B cell (primary cell): ENCODE measurements around the gene B3GNT9. TPM values are rescaled to one million over a fixed set of nuclear protein-coding genes. Genes with fewer than 3 reads are reported as not detected.
A peak's percentile ranks its signal among the peaks of the same experiment; 100 is the strongest.

Experiments
- ATAC-seq: fragments of 200-7000 bp; cut with Tn5 transposase; one replicate; pipeline ENCODE4 v1.10.0; 2021; ENCODE audit warnings: low read depth, mild to moderate bottlenecking, moderate number of reproducible peaks, moderate library complexity
- CTCF ChIA-PET: fragments of 350-600 bp; sonication (Branson Sonifier 250); formaldehyde crosslinking; loops from one replicate; lab custom pipeline; 2021; ENCODE audit warnings: antibody characterized with exemption, inconsistent platforms; lab: Charles Lee
- POLR2A ChIA-PET: fragments of 350-600 bp; sonication (Branson Sonifier 250); formaldehyde crosslinking; loops from one replicate; lab custom pipeline; 2021; ENCODE audit warnings: antibody characterized with exemption; lab: Charles Lee
- DNase-seq: peaks from one replicate; pipeline ENCODE4 v3.0.0; 2013
- H2AFZ ChIP-seq: 2 replicates; pipeline ENCODE4 v1.6.1; 2012; ENCODE audit warnings: mild to moderate bottlenecking, low read depth, low read length; ENCODE audit not compliant: insufficient read depth, poor library complexity, severe bottlenecking
- H3K27ac ChIP-seq, 2 donors: 1 replicate in 1 of 2; 2 replicates in 1 of 2; pipeline ENCODE4 v1.5.1; 2012 to 2013; ENCODE audit warnings: low read length in 2 of 2, mild to moderate bottlenecking in 2 of 2, moderate library complexity in 1 of 2
- H3K27me3 ChIP-seq, 4 experiments: fragments of 200-600 bp in 1 of 4; sonication (generic) in 1 of 4; replicated peaks in 1 of 4; 1 replicate in 2 of 4; 2 replicates in 2 of 4; pipeline versions ENCODE4 v1.6.1 to v1.7.0; 2013 to 2016; ENCODE audit warnings: low read length in 3 of 4, mild to moderate bottlenecking in 2 of 4, mixed read lengths in 1 of 4, moderate library complexity in 1 of 4; ENCODE audit not compliant: insufficient read depth in 4 of 4, control insufficient read depth in 3 of 4; ENCODE audit errors: control extremely low read depth in 1 of 4
- H3K36me3 ChIP-seq, 2 experiments: replicated peaks in 1 of 2; 1 replicate in 1 of 2; 2 replicates in 1 of 2; pipeline versions ENCODE4 v1.6.1 to v1.7.1; 2013; ENCODE audit warnings: low read length in 1 of 2; ENCODE audit not compliant: insufficient read depth in 2 of 2, control insufficient read depth in 1 of 2; ENCODE audit errors: control extremely low read depth in 1 of 2, extremely low read depth in 1 of 2
- H3K4me1 ChIP-seq, 2 donors: fragments of 200-600 bp in 1 of 2; sonication (generic) in 1 of 2; 1 replicate in 1 of 2; 2 replicates in 1 of 2; pipeline versions ENCODE4 v1.5.1 to v1.6.1; 2013 to 2017; ENCODE audit warnings: low read length in 2 of 2; ENCODE audit not compliant: control insufficient read depth in 2 of 2, insufficient read depth in 2 of 2
- H3K4me2 ChIP-seq: replicated peaks from 2 replicates; pipeline ENCODE3; 2012; ENCODE audit warnings: mild to moderate bottlenecking, low read depth, low read length; ENCODE audit not compliant: poor library complexity, severe bottlenecking
- H3K4me3 ChIP-seq, 5 experiments: fragments of 200-600 bp in 1 of 5; sonication (generic) in 1 of 5; 1 replicate in 3 of 5; 2 replicates in 2 of 5; pipeline versions ENCODE4 v1.5.1 to v1.7.0; 2011 to 2016; ENCODE audit warnings: low read length in 4 of 5, mild to moderate bottlenecking in 4 of 5, low read depth in 2 of 5, control low read depth in 1 of 5, moderate library complexity in 1 of 5; ENCODE audit not compliant: insufficient read depth in 1 of 5; ENCODE audit errors: control extremely low read depth in 1 of 5, extremely low read depth in 1 of 5
- H3K79me2 ChIP-seq: fragments of 200-600 bp; sonication (generic); one replicate; pipeline ENCODE4 v1.6.0; 2016; ENCODE audit warnings: low read length; ENCODE audit not compliant: control insufficient read depth, insufficient read depth
- H3K9ac ChIP-seq: fragments of 200-600 bp; sonication (generic); 2 replicates; pipeline ENCODE4 v1.6.1; 2017; ENCODE audit warnings: mild to moderate bottlenecking, low read length, moderate library complexity
- H3K9me3 ChIP-seq, 3 donors: one replicate each; pipeline versions ENCODE4 v1.6.1 to v1.7.1; 2013; ENCODE audit warnings: low read length in 2 of 3; ENCODE audit not compliant: control insufficient read depth in 2 of 3, insufficient read depth in 1 of 3; ENCODE audit errors: control extremely low read depth in 1 of 3
- H4K20me1 ChIP-seq: 2 replicates; pipeline ENCODE4 v1.6.0; 2012; ENCODE audit warnings: mild to moderate bottlenecking, low read length; ENCODE audit not compliant: insufficient read depth, control insufficient read depth, poor library complexity, severe bottlenecking
- H3K27ac Mint-ChIP-seq: one replicate; pipeline ENCODE4 v1.8.0; 2021; ENCODE audit warnings: mixed read lengths
- H3K27me3 Mint-ChIP-seq: one replicate; pipeline ENCODE4 v1.8.0; 2021; ENCODE audit warnings: mixed read lengths
- H3K4me1 Mint-ChIP-seq: one replicate; pipeline ENCODE4 v1.8.0; 2021; ENCODE audit warnings: mixed read lengths
- H3K4me3 Mint-ChIP-seq: one replicate; pipeline ENCODE4 v1.8.0; 2021; ENCODE audit warnings: mixed read lengths
- H3K9me3 Mint-ChIP-seq: one replicate; pipeline ENCODE4 v1.8.0; 2022; ENCODE audit warnings: mixed read lengths; ENCODE audit not compliant: insufficient read depth
- CTCF ChIP-seq: fragments of 200-600 bp; IDR thresholded peaks from one replicate; pipeline ENCODE4 v1.8.0; 2022; ENCODE audit warnings: antibody characterized with exemption, mild to moderate bottlenecking
- EZH2 ChIP-seq: IDR thresholded peaks from 2 replicates; pipeline ENCODE4 v1.6.1; 2012; ENCODE audit warnings: borderline replicate concordance, low read depth, mild to moderate bottlenecking, moderate library complexity, low read length; ENCODE audit not compliant: insufficient read depth, poor library complexity, severe bottlenecking
- WGBS: methylation state at CpG from one replicate; pipeline ENCODE4 v1.1.5; 2013; ENCODE audit warnings: missing lambda C conversion rate; ENCODE audit not compliant: insufficient coverage; 5-methylcytosine and 5-hydroxymethylcytosine counted together
- intact Hi-C: fragments of 100-400 bp; cut with micrococcal nuclease; formaldehyde crosslinking; loops from one replicate; pipeline ENCODE4 v1.10.0; 2022
- polyA plus RNA-seq: library from polyadenylated mRNA; depleted of rRNA; stranded (reverse); fragments of >200 nt; gene quantifications from 2 replicates; pipeline ENCODE4 v1.2.3, GENCODE V29; 2012
- total RNA-seq, 2 donors: library from RNA; stranded (reverse); fragments of 120-200 nt in 1 of 2; gene quantifications; 1 replicate in 1 of 2; 2 replicates in 1 of 2; pipeline versions ENCODE4 v1.2.3 to v1.2.4, GENCODE V29; 2013 to 2022

B3GNT9 gene
- total and polyA plus RNA-seq, 2 donors (not counting 1 experiment from before 2014, with no cell fraction given), result 1.6 to 2.5 TPM

DNA sequence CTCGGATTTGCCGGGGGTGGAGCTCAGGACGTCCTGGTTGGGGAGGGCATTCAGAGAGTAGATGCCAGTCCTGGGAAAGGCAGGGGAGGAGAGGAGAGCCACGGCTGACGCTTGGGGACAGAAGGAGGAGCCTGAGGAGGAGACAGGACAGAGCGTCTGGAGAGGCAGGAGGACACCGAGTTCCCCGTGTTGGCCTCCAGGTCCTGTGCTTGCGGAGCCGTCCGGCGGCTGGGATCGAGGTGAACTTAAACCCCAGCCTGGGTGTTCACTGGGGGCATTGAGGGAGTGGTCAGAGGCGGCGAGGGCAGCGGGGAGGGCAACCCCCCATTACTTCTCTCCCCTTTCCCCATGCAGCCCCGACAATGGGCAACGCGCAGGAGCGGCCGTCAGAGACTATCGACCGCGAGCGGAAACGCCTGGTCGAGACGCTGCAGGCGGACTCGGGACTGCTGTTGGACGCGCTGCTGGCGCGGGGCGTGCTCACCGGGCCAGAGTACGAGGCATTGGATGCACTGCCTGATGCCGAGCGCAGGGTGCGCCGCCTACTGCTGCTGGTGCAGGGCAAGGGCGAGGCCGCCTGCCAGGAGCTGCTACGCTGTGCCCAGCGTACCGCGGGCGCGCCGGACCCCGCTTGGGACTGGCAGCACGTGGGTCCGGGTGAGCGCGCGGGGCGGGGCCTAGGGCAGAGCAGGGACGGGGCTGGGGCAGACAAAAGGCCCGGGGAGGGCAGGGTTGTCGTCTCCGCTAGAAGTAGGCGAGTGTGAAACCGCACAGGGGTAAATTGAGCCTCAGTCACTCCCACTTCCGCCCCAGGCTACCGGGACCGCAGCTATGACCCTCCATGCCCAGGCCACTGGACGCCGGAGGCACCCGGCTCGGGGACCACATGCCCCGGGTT lies 23.3 kb upstream of the B3GNT9 start:
- Histone ChIP-seq H3K4me3 (peak overlapping the region in 4 of 5 experiments; percentile 25 to 59 (median 48)), H3K4me2 (peak overlapping the region; percentile 98), H3K36me3 (no peaks in the 10 kb centered on the region), H3K27me3 (peaks cover 0 to 86% (median 53%) of the 10 kb centered on the region in 4 experiments), H3K27ac (no peak overlapping the region), H4K20me1 (peaks cover 4% of the 10 kb centered on the region), H3K9ac (peak overlapping the region; percentile 63), H3K4me1 (peaks cover 47 to 51% of the 10 kb centered on the region in 2 donors), H2AFZ (peak overlapping the region; percentile 50), H3K9me3 (peaks cover 0 to 25% (median 0%) of the 10 kb centered on the region in 3 donors), H3K79me2 (no peaks in the 10 kb centered on the region)
- CTCF ChIA-PET, result interaction anchor here (0.7 to 3.6 kb wide), 9 partner anchors 11 to 53 kb away, joined by 3 to 15 read pairs (median 4); partner anchors contain the start of genes FBXL8, TMEM208 and TRADD
- no peaks in the 10 kb centered on the region for H3K9me3 Mint-ChIP-seq
- TF ChIP-seq EZH2 (no peak), CTCF (no peak)
- peaks cover 39% of the 10 kb centered on the region for H3K4me1 Mint-ChIP-seq
- POLR2A ChIA-PET, result no interaction called here
- H3K27ac Mint-ChIP-seq, result no peak overlapping the region
- H3K27me3 Mint-ChIP-seq, result peaks cover 64% of the 10 kb centered on the region
- ATAC-seq (peak; percentile 80), DNase-seq (peak; percentile 72)
- peak overlapping the region; percentile 87 for H3K4me3 Mint-ChIP-seq
- intact Hi-C loops, result no loop called here
- WGBS, result under 1% methylated on average over 71 of the region's 71 CpGs

DNA sequence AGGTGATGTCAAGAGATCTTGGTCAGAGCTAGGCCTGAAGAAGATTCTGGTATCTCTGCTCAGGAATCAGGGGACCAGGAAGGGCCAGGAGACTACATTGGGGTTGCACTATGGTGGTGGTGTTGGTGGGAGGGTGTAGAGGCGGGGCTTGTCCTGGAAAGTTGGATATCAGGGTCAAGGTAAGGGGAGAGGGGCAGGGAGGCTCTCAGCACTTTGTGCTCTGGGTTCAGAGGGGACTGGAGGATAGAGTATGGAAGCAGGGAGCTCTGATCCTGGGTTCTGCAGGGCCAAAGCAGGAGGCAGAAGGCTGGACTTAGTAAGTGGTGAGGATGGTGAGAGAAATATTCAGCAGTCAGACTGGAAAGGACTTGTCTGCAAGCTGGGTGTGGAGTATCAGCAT lies 22.5 kb upstream of the B3GNT9 start:
- peak overlapping the region; percentile 87 for H3K4me3 Mint-ChIP-seq
- H3K9ac ChIP-seq, result peak overlapping the region; percentile 63
- ATAC-seq (no peak), DNase-seq (no peak)
- peak overlapping the region; percentile 98 for H3K4me2 ChIP-seq
- peak overlapping the region; percentile 50 for H2AFZ ChIP-seq
- no peaks in the 10 kb centered on the region for H3K9me3 Mint-ChIP-seq
- WGBS, result 100% methylated on average over 1 of the region's 1 CpG
- ChIA-PET POLR2A (no interaction called here), CTCF (interaction anchor here (0.7 to 1.8 kb wide), 4 partner anchors 10 to 1357 kb away, joined by 3 to 6 read pairs (median 4); no protein-coding TSS in a partner anchor)
- TF ChIP-seq EZH2, result no peak
- TF ChIP-seq CTCF, result no peak
- H3K9me3 ChIP-seq, result peaks cover 0 to 26% (median 0%) of the 10 kb centered on the region in 3 donors
- H3K27ac Mint-ChIP-seq, result no peak overlapping the region
- no peaks in the 10 kb centered on the region for H3K36me3 ChIP-seq
- peaks cover 36% of the 10 kb centered on the region for H3K4me1 Mint-ChIP-seq
- peak overlapping the region in 1 of 5 experiments; percentile 59 for H3K4me3 ChIP-seq
- intact Hi-C loops, result no loop called here
- peaks cover 45 to 48% of the 10 kb centered on the region in 2 donors for H3K4me1 ChIP-seq
- H3K79me2 ChIP-seq, result no peaks in the 10 kb centered on the region
- no peaks in the 10 kb centered on the region for H4K20me1 ChIP-seq
- H3K27ac ChIP-seq, result no peak overlapping the region
- H3K27me3 ChIP-seq, result peaks cover 0 to 87% (median 60%) of the 10 kb centered on the region in 4 experiments
- peaks cover 63% of the 10 kb centered on the region for H3K27me3 Mint-ChIP-seq
